PC-9 (cell line): ENCODE measurements around the gene ARHGAP24. TPM values are rescaled to one million over a fixed set of nuclear protein-coding genes. Genes with fewer than 3 reads are reported as not detected.
"Not testable (repeated sequence)": the region's sequence is repeated elsewhere in the genome, so short reads cannot be mapped to it uniquely, and the experiment has no call there.

Source experiments
- BruUV-seq: library from RNA; stranded (reverse); fragments of 400-500 nt; replicated peaks from 2 replicates; lab custom pipeline; 2021; lab: Mats Ljungman, UMichigan
- CTCF ChIA-PET: fragments of 300-600 bp; sonication (Branson Sonifier 250); formaldehyde crosslinking; loops from one replicate; lab custom pipeline; 2022; ENCODE audit warnings: antibody characterized with exemption; lab: Charles Lee
- POLR2A ChIA-PET: fragments of 300-600 bp; sonication (Branson Sonifier 250); formaldehyde crosslinking; loops from one replicate; lab custom pipeline; 2022; ENCODE audit warnings: antibody characterized with exemption; ENCODE audit not compliant: unreplicated experiment; lab: Charles Lee
- DNase-seq, 2 experiments: peaks; one replicate each; pipeline versions ENCODE4 v3.0.0 to v3.0.0-alpha.2; 2015 to 2022; ENCODE audit warnings: mixed read lengths in 1 of 2
- H2AFZ ChIP-seq: fragments of 200-600 bp; sonication (generic); 2 replicates; pipeline ENCODE4 v1.8.1; 2017; ENCODE audit warnings: antibody characterized with exemption
- H3F3A ChIP-seq: fragments of 200-600 bp; sonication (generic); 2 replicates; pipeline ENCODE4 v1.8.1; 2017; ENCODE audit warnings: antibody characterized with exemption, mild to moderate bottlenecking, low read depth; ENCODE audit not compliant: insufficient read depth
- H3K27ac ChIP-seq: fragments of 200-600 bp; sonication (generic); 2 replicates; pipeline ENCODE4 v1.6.1; 2016; ENCODE audit warnings: mixed run types
- H3K27me3 ChIP-seq: fragments of 200-600 bp; sonication (generic); 2 replicates; pipeline ENCODE4 v1.6.1; 2016; ENCODE audit warnings: low read depth, mixed run types; ENCODE audit not compliant: insufficient read depth
- H3K36me3 ChIP-seq: fragments of 200-600 bp; sonication (generic); 2 replicates; pipeline ENCODE4 v1.6.1; 2016; ENCODE audit warnings: low read depth, mixed run types
- H3K4me1 ChIP-seq: fragments of 200-600 bp; sonication (generic); replicated peaks from 2 replicates; pipeline ENCODE4 v1.6.1; 2016; ENCODE audit warnings: mixed run types; ENCODE audit not compliant: insufficient read depth
- H3K4me2 ChIP-seq: fragments of 200-600 bp; sonication (generic); 2 replicates; pipeline ENCODE4 v1.6.1; 2017; ENCODE audit warnings: mixed run types
- H3K4me3 ChIP-seq: fragments of 200-600 bp; sonication (generic); 2 replicates; pipeline ENCODE4 v1.6.1; 2016; ENCODE audit warnings: mixed run types
- H3K79me2 ChIP-seq: fragments of 200-600 bp; sonication (generic); 2 replicates; pipeline ENCODE4 v1.6.1; 2017; ENCODE audit warnings: low read depth, mixed run types
- H3K9me2 ChIP-seq: fragments of 200-600 bp; sonication (generic); 2 replicates; pipeline ENCODE4 v1.8.1; 2017; ENCODE audit warnings: mild to moderate bottlenecking; ENCODE audit not compliant: insufficient read depth
- H3K9me3 ChIP-seq: fragments of 200-600 bp; sonication (generic); 2 replicates; pipeline ENCODE4 v1.8.1; 2016; ENCODE audit warnings: low read depth; ENCODE audit not compliant: insufficient read depth
- H4K20me1 ChIP-seq: fragments of 200-600 bp; sonication (generic); 2 replicates; pipeline ENCODE4 v1.8.1; 2017; ENCODE audit not compliant: insufficient read depth
- EZH2 ChIP-seq: fragments of 200-600 bp; sonication (generic); IDR thresholded peaks from 2 replicates; pipeline ENCODE4 v1.8.0; 2017; ENCODE audit warnings: antibody characterized with exemption, low read depth
- intact Hi-C: fragments of 100-400 bp; cut with micrococcal nuclease; formaldehyde crosslinking; loops from one replicate; pipeline ENCODE4 v1.10.0; 2022; ENCODE audit not compliant: unreplicated experiment
- total RNA-seq: library from RNA; stranded (reverse); gene quantifications from 2 replicates; pipeline ENCODE4 v1.2.3, GENCODE V29; 2021
- TF ChIP-seq, protein P1 (sequence below): fragments of 200-600 bp; sonication (generic); conservative IDR thresholded peaks from 2 replicates; pipeline ENCODE4 v1.6.1; 2017; ENCODE audit warnings: mixed run types, antibody characterized with exemption, mild to moderate bottlenecking, moderate library complexity

Gene ARHGAP24
- total RNA-seq, 1 experiment from 2014 or later: 2.2 TPM

DNA sequence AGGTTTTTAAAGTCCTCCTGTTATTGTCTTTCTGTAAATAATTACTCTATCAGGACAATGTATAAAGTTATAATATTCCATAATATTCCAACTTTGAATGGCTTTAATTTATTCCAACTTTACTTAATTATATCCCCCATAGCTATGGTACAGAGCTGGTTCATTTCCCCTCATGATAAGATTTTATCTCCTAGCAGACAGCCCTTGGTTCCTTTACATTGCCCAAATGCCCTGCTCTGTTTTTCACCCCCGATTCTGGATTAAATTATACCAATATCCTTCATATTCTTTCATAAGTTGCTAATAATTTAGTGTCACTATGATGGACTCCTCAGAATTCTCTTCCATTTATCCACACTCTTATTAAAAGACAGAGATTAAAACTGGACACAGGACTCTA lies 544.4 kb downstream of the ARHGAP24 start:
- no peaks in the 10 kb centered on the region for H3F3A ChIP-seq
- H3K79me2 ChIP-seq: no peaks in the 10 kb centered on the region
- H3K36me3 ChIP-seq: no peaks in the 10 kb centered on the region
- ChIA-PET CTCF (no interaction called here), POLR2A (interaction anchor here (0.6 kb wide), 1 partner anchor 241 kb away, joined by 3 read pairs; no protein-coding TSS in a partner anchor)
- H3K27ac ChIP-seq: no peak overlapping the region
- no peaks in the 10 kb centered on the region for H3K9me2 ChIP-seq
- no peaks in the 10 kb centered on the region for H3K27me3 ChIP-seq
- H3K4me1 ChIP-seq: no peaks in the 10 kb centered on the region
- no peak overlapping the region for H3K4me2 ChIP-seq
- no peaks in the 10 kb centered on the region for H3K9me3 ChIP-seq
- H2AFZ ChIP-seq: no peak overlapping the region
- BruUV-seq: no TSS peak
- no peak overlapping the region for H3K4me3 ChIP-seq
- no peaks in the 10 kb centered on the region for H4K20me1 ChIP-seq
- TF ChIP-seq, protein P1, sequence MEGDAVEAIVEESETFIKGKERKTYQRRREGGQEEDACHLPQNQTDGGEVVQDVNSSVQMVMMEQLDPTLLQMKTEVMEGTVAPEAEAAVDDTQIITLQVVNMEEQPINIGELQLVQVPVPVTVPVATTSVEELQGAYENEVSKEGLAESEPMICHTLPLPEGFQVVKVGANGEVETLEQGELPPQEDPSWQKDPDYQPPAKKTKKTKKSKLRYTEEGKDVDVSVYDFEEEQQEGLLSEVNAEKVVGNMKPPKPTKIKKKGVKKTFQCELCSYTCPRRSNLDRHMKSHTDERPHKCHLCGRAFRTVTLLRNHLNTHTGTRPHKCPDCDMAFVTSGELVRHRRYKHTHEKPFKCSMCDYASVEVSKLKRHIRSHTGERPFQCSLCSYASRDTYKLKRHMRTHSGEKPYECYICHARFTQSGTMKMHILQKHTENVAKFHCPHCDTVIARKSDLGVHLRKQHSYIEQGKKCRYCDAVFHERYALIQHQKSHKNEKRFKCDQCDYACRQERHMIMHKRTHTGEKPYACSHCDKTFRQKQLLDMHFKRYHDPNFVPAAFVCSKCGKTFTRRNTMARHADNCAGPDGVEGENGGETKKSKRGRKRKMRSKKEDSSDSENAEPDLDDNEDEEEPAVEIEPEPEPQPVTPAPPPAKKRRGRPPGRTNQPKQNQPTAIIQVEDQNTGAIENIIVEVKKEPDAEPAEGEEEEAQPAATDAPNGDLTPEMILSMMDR: no peak
- TF ChIP-seq EZH2: no peak
- intact Hi-C loops: no loop called here
- DNase-seq: no peak

DNA sequence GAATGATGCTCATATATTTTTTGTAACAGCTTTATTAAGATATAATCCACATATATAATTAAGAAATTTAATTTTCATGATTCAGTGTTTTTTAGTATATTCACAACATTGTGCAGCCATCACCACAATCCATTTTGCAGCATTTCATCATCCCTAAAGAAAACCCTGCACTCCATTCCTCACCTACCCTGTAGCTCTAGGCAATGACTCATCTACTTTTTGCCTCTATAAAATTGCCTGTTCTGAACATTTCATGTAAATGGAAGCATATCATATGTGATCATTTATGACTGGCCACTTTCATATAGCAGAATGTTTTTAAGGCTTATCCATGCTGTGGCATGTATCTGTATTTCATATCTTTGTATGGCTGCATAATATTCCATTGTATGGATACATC lies 545.0 kb downstream of the ARHGAP24 start:
- no peaks in the 10 kb centered on the region for H3F3A ChIP-seq
- H3K4me3 ChIP-seq: no peak overlapping the region
- TF ChIP-seq, protein P1: no peak
- no peak for TF ChIP-seq EZH2
- H3K4me2 ChIP-seq: no peak overlapping the region
- H3K79me2 ChIP-seq: no peaks in the 10 kb centered on the region
- BruUV-seq: no TSS peak
- H3K9me3 ChIP-seq: no peaks in the 10 kb centered on the region
- no peaks in the 10 kb centered on the region for H3K27me3 ChIP-seq
- no peaks in the 10 kb centered on the region for H3K9me2 ChIP-seq
- ChIA-PET POLR2A (no interaction called here), CTCF (no interaction called here)
- H4K20me1 ChIP-seq: no peaks in the 10 kb centered on the region
- H2AFZ ChIP-seq: no peak overlapping the region
- H3K4me1 ChIP-seq: no peaks in the 10 kb centered on the region
- H3K36me3 ChIP-seq: no peaks in the 10 kb centered on the region
- no peak for DNase-seq
- H3K27ac ChIP-seq: no peak overlapping the region
- intact Hi-C loops: no loop called here

DNA sequence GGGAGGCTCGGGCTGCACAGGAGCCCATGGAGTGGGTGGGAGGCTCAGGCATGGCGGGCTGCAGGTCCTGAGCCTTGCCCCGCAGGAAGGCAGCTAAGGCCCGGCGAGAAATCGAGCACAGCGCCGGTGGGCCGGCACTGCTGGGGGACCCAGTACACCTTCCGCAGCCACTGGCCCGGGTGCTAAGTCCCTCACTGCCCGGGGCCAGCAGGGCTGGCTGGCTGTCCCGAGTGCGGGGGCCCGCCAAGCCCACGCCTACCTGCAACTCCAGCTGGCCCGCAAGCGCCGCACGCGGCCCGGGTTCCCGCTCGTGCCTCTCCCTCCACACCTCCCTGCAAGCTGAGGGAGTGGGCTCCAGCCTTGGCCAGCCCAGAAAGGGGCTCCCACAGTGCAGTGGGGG lies 546.7 kb downstream of the ARHGAP24 start:
- H2AFZ ChIP-seq, H4K20me1 ChIP-seq, H3K4me3 ChIP-seq, H3F3A ChIP-seq, CTCF ChIA-PET, BruUV-seq, H3K36me3 ChIP-seq, H3K27ac ChIP-seq, POLR2A ChIA-PET, DNase-seq, intact Hi-C loops, H3K79me2 ChIP-seq, H3K4me2 ChIP-seq, H3K4me1 ChIP-seq, H3K9me2 ChIP-seq, H3K9me3 ChIP-seq, H3K27me3 ChIP-seq: not testable (repeated sequence)

DNA sequence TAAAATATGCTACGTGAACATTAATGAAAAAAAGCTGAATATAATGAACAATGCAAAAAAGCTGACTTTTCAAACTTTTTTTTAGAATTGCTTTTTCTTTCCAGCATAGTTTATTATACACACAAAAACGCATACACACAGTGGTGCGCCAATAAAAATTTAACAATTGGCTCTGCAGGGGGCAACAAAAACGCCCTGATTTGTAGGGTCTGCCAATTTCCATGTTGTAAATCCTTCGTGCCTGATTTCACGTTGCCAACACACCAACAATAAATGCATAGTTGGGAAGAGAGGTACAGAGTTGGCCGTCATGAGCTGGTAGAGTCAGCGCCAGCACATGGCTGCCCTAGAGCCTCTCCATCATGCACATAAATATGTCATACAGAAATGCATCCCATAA lies 551.8 kb downstream of the ARHGAP24 start:
- Histone ChIP-seq H3K36me3 (no peaks in the 10 kb centered on the region), H3K4me2 (no peak overlapping the region), H3K4me1 (no peaks in the 10 kb centered on the region), H3K9me2 (no peaks in the 10 kb centered on the region), H3K79me2 (no peaks in the 10 kb centered on the region), H3K27ac (no peak overlapping the region), H3K27me3 (no peaks in the 10 kb centered on the region), H3F3A (no peaks in the 10 kb centered on the region), H3K9me3 (no peaks in the 10 kb centered on the region), H3K4me3 (no peak overlapping the region), H2AFZ (no peak overlapping the region), H4K20me1 (no peaks in the 10 kb centered on the region)
- BruUV-seq: no TSS peak
- intact Hi-C loops: no loop called here
- no peak for DNase-seq
- TF ChIP-seq, protein P1: no peak
- no peak for TF ChIP-seq EZH2
- ChIA-PET CTCF (no interaction called here), POLR2A (no interaction called here)
